Measurements from ENCODE around the gene ZFHX2. TPM values are rescaled to one million over a fixed set of nuclear protein-coding genes. Genes with fewer than 3 reads are reported as not detected.

Gene ZFHX2
- total and polyA plus RNA-seq, 2 of the 13 experiments (the other 11 are each of a cell fraction or from before 2014, with no cell fraction given): 0.17 to 0.44 TPM

DNA sequence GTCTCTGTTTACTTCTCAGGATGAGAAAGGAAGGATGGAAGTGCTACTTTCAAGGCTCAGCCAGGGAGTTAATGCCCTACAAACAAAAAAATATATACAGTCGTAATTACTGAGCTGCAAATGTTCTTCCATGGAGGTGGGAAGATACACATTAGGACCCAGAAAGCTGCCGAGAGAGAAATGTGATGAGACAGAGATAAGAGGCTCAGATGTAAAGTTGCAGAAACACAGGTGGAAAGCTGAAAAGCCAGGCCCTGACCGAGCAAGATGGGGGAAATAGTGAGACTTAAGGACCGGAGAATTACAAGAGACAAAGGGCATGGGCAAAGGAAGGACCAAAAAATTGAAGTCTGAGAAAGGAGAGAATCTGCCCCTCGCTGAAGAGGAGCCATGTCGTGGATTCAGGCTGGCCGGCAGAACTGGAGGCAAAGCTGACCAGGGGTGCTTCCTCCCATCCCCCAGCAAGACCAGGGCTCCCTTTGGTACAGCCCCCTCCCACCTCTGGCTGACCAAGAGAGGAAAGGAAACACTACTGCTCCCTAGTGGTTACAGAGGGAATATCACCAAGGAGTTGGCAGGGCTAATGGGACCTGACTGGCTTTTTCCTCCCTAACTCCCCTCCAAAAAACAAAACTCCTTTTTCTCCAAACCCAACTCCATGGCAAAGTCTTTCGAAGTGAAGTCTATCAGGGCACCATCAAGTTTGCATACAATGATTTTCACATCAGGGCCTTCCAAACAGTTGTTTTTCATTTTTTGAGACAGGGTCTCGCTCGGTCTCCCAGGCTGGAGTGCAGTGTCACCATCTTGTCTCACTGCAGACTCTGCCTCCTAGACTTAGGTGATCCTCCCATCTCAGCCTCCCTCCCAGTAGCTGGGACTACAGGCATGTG is 12.1 kb downstream of the ZFHX2 start (continued):
- TF ChIP-seq ZNF367 (CRISPR knock-in tag; IDR thresholded peaks at IDR 0.05; ENCODE audit: borderline replicate concordance) (no peak), ZNF10 (CRISPR knock-in tag; IDR thresholded peaks at IDR 0.05; ENCODE audit: borderline replicate concordance, low read depth) (no peak), ZNF17 (CRISPR knock-in tag; IDR thresholded peaks at IDR 0.05) (no peak), PAF1 (CRISPR knock-in tag; IDR thresholded peaks at IDR 0.05) (no peak), HINFP (CRISPR knock-in tag; IDR thresholded peaks at IDR 0.05; ENCODE audit: low read depth) (no peak), ZNF672 (CRISPR knock-in tag; IDR thresholded peaks at IDR 0.05) (no peak), KLF13 (CRISPR knock-in tag; IDR thresholded peaks at IDR 0.05) (no peak), HNRNPLL (IDR thresholded peaks at IDR 0.05; ENCODE audit: low read depth, low read length, poor library complexity, severe bottlenecking) (no peak), RFXAP (CRISPR knock-in tag; IDR thresholded peaks at IDR 0.05; ENCODE audit: borderline replicate concordance) (no peak)
- TF ChIP-seq, protein P1, sequence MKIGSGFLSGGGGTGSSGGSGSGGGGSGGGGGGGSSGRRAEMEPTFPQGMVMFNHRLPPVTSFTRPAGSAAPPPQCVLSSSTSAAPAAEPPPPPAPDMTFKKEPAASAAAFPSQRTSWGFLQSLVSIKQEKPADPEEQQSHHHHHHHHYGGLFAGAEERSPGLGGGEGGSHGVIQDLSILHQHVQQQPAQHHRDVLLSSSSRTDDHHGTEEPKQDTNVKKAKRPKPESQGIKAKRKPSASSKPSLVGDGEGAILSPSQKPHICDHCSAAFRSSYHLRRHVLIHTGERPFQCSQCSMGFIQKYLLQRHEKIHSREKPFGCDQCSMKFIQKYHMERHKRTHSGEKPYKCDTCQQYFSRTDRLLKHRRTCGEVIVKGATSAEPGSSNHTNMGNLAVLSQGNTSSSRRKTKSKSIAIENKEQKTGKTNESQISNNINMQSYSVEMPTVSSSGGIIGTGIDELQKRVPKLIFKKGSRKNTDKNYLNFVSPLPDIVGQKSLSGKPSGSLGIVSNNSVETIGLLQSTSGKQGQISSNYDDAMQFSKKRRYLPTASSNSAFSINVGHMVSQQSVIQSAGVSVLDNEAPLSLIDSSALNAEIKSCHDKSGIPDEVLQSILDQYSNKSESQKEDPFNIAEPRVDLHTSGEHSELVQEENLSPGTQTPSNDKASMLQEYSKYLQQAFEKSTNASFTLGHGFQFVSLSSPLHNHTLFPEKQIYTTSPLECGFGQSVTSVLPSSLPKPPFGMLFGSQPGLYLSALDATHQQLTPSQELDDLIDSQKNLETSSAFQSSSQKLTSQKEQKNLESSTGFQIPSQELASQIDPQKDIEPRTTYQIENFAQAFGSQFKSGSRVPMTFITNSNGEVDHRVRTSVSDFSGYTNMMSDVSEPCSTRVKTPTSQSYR (CRISPR knock-in tag; IDR thresholded peaks at IDR 0.05; ENCODE audit: borderline replicate concordance): peak; percentile 80
- TF ChIP-seq, protein P2, sequence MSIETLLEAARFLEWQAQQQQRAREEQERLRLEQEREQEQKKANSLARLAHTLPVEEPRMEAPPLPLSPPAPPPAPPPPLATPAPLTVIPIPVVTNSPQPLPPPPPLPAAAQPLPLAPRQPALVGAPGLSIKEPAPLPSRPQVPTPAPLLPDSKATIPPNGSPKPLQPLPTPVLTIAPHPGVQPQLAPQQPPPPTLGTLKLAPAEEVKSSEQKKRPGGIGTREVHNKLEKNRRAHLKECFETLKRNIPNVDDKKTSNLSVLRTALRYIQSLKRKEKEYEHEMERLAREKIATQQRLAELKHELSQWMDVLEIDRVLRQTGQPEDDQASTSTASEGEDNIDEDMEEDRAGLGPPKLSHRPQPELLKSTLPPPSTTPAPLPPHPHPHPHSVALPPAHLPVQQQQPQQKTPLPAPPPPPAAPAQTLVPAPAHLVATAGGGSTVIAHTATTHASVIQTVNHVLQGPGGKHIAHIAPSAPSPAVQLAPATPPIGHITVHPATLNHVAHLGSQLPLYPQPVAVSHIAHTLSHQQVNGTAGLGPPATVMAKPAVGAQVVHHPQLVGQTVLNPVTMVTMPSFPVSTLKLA (IDR thresholded peaks at IDR 0.05): no peak

All from HepG2 (cell line).